MCF 10A (cell line): ENCODE measurements around the gene ATXN10. TPM values are rescaled to one million over a fixed set of nuclear protein-coding genes. Genes with fewer than 3 reads are reported as not detected.
A peak's percentile ranks its signal among the peaks of the same experiment; 100 is the strongest.

ENCODE experiments used
- BruUV-seq: library from RNA; stranded (reverse); fragments of 400-500 nt; replicated peaks from 2 replicates; lab custom pipeline; 2021; lab: Mats Ljungman, UMichigan
- CTCF ChIA-PET: fragments of 300-600 bp; sonication (Branson Sonifier 250); formaldehyde crosslinking; extraction: SDS; loops from one replicate; lab custom pipeline; 2021; ENCODE audit warnings: antibody characterized with exemption, inconsistent platforms; lab: Yijun Ruan, JAX
- POLR2A ChIA-PET: fragments of 300-600, 350-650 bp; sonication (Branson Sonifier 250); formaldehyde crosslinking; extraction: SDS; loops from one replicate; lab custom pipeline; 2020; ENCODE audit warnings: antibody characterized with exemption, inconsistent platforms; lab: Yijun Ruan, JAX
- DNase-seq: peaks from one replicate; pipeline ENCODE4 v3.0.0-alpha.2; 2018; ENCODE audit not compliant: unreplicated experiment
- H3K27ac Mint-ChIP-seq: one replicate; pipeline ENCODE4 v1.8.0; 2022; ENCODE audit warnings: mild to moderate bottlenecking, low read depth, mixed read lengths; ENCODE audit not compliant: unreplicated experiment
- H3K27me3 Mint-ChIP-seq: one replicate; pipeline ENCODE4 v1.8.0; 2022; ENCODE audit warnings: mixed read lengths; ENCODE audit not compliant: insufficient read depth, unreplicated experiment
- H3K36me3 Mint-ChIP-seq: one replicate; pipeline ENCODE4 v1.8.0; 2022; ENCODE audit warnings: mild to moderate bottlenecking, moderate library complexity, mixed read lengths; ENCODE audit not compliant: insufficient read depth, unreplicated experiment
- H3K4me1 Mint-ChIP-seq: one replicate; pipeline ENCODE4 v1.8.0; 2022; ENCODE audit warnings: mixed read lengths; ENCODE audit not compliant: insufficient read depth, unreplicated experiment
- H3K4me3 Mint-ChIP-seq: one replicate; pipeline ENCODE4 v1.8.0; 2022; ENCODE audit warnings: mild to moderate bottlenecking, moderate library complexity, mixed read lengths; ENCODE audit not compliant: unreplicated experiment
- H3K9me3 Mint-ChIP-seq: one replicate; pipeline ENCODE4 v1.8.0; 2022; ENCODE audit warnings: mixed read lengths; ENCODE audit not compliant: unreplicated experiment
- CTCF ChIP-seq: fragments of 200-600 bp; IDR thresholded peaks from one replicate; pipeline ENCODE4 v1.8.0; 2022; ENCODE audit warnings: antibody characterized with exemption, mild to moderate bottlenecking; ENCODE audit not compliant: unreplicated experiment
- intact Hi-C: fragments of 100-400 bp; cut with micrococcal nuclease; formaldehyde crosslinking; loops from 2 replicates; pipeline ENCODE4 v1.14.1; 2022
- total RNA-seq: library from RNA; stranded (reverse); gene quantifications from 2 replicates; pipeline ENCODE4 v1.2.3, GENCODE V29; 2022

ATXN10 gene
- total RNA-seq, 1 experiment from 2014 or later = 193 TPM

- Mint-ChIP-seq H3K4me1 (no peaks in the 10 kb centered on the region), H3K9me3 (no peaks in the 10 kb centered on the region), H3K27me3 (no peaks in the 10 kb centered on the region), H3K36me3 (peaks cover 25% of the 10 kb centered on the region), H3K27ac (no peak overlapping the region), H3K4me3 (no peak overlapping the region)
- CTCF ChIA-PET = no interaction called here
- intact Hi-C loops = no loop called here
- BruUV-seq = no TSS peak
- DNase-seq = no peak
- TF ChIP-seq CTCF = no peak
- POLR2A ChIA-PET = interaction anchor here (0.6 kb wide), 1 partner anchor 48 kb away, joined by 3 read pairs; no protein-coding TSS in a partner anchor
Observed at GRCh38 chr22:45857519-45857918, 185.9 kb downstream of the ATXN10 start.

- Mint-ChIP-seq H3K4me3 (no peak overlapping the region), H3K27me3 (no peaks in the 10 kb centered on the region), H3K9me3 (no peaks in the 10 kb centered on the region), H3K27ac (no peak overlapping the region), H3K4me1 (no peaks in the 10 kb centered on the region), H3K36me3 (peaks cover 15% of the 10 kb centered on the region)
- intact Hi-C loops = loop anchor here (5.0 kb wide), 1 partner anchor 212 kb away; no protein-coding TSS in a partner anchor
- TF ChIP-seq CTCF = no peak
- CTCF ChIA-PET = interaction anchor here (0.6 kb wide), 2 partner anchors 88 to 121 kb away, joined by 3 read pairs; no protein-coding TSS in a partner anchor
- POLR2A ChIA-PET = no interaction called here
- DNase-seq = no peak
- no TSS peak for BruUV-seq
Observed at GRCh38 chr22:45859231-45860161, 187.9 kb downstream of the ATXN10 start.

DNA sequence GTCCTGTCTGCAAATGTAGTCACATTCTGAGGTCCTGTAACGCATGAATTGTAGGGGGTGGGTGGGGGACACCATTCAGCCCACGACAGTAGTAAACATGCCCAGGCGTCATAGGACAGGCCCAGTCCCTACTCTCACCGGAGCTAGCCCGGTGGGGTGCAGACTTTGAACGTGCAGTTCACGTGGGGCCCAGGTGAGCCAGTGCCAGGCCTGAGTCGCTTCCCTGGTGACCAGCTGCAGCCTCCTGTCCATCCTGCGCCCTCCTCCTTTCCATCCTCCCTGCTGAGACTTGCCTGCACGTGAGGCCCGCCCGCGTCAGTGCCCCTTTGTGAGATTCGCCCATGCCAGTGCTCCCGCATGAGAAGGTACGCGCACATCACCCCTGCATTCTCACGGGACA is 188.6 kb downstream of the ATXN10 start:
- H3K4me3 Mint-ChIP-seq = no peak overlapping the region
- ChIA-PET CTCF (no interaction called here), POLR2A (no interaction called here)
- H3K9me3 Mint-ChIP-seq = no peaks in the 10 kb centered on the region
- intact Hi-C loops = loop anchor here (5.0 kb wide), 1 partner anchor 213 kb away; no protein-coding TSS in a partner anchor
- no peak overlapping the region for H3K27ac Mint-ChIP-seq
- TF ChIP-seq CTCF = no peak
- no peak for DNase-seq
- no peaks in the 10 kb centered on the region for H3K4me1 Mint-ChIP-seq
- peaks cover 8% of the 10 kb centered on the region for H3K36me3 Mint-ChIP-seq
- BruUV-seq = no TSS peak
- H3K27me3 Mint-ChIP-seq = no peaks in the 10 kb centered on the region

GRCh38 chr22:45861259-45861658 is 189.6 kb downstream of the ATXN10 start:
- no peaks in the 10 kb centered on the region for H3K9me3 Mint-ChIP-seq
- CTCF ChIA-PET = no interaction called here

More at GRCh38 chr22:45861259-45861658, 189.6 kb downstream of the ATXN10 start:
- H3K36me3 Mint-ChIP-seq = peaks cover 6% of the 10 kb centered on the region
- no peak for DNase-seq
- POLR2A ChIA-PET = no interaction called here
- H3K27me3 Mint-ChIP-seq = no peaks in the 10 kb centered on the region
- peak overlapping the region; percentile 24 for H3K27ac Mint-ChIP-seq
- H3K4me3 Mint-ChIP-seq = no peak overlapping the region
- intact Hi-C loops = loop anchor here (1.0 to 5.0 kb wide), 2 partner anchors 108 to 214 kb away; no protein-coding TSS in a partner anchor
- no TSS peak for BruUV-seq
- H3K4me1 Mint-ChIP-seq = no peaks in the 10 kb centered on the region
- TF ChIP-seq CTCF = no peak
